ENCODE data around the gene GGTA1. TPM values are rescaled to one million over a fixed set of nuclear protein-coding genes. Genes with fewer than 3 reads are reported as not detected.
A peak's percentile ranks its signal among the peaks of the same experiment; 100 is the strongest.

The GGTA1 gene
- total RNA-seq, 1 donor = not detected

GRCh38 chr9:121478816-121479676 is 20.6 kb downstream of the GGTA1 start:
- DNase-seq (ENCODE audit: insufficient read length, low spot score, missing footprints) = no peak
- H3K36me3 ChIP-seq (ENCODE audit: insufficient read depth, low read length) = no peaks in the 10 kb centered on the region
- no peak for TF ChIP-seq CTCF (IDR thresholded peaks at IDR 0.05; ENCODE audit: extremely low read depth, low read depth, low read length)
- no peaks in the 10 kb centered on the region for H3K9me3 ChIP-seq (ENCODE audit: low read depth, low read length)
- no peak overlapping the region for H3K4me3 ChIP-seq (ENCODE audit: insufficient read depth, low read length)
- H3K4me2 ChIP-seq (ENCODE audit: insufficient read depth, low read length) = no peak overlapping the region
- peaks cover 13% of the 10 kb centered on the region for H3K27me3 ChIP-seq (ENCODE audit: insufficient read depth, low read length)
- no peak overlapping the region for H3K27ac ChIP-seq (ENCODE audit: low read depth, low read length)
- H3K79me2 ChIP-seq (ENCODE audit: insufficient read depth, low read length) = no peaks in the 10 kb centered on the region
- H4K20me1 ChIP-seq (ENCODE audit: insufficient read depth, low read length) = no peaks in the 10 kb centered on the region
- no peak overlapping the region for H2AFZ ChIP-seq (ENCODE audit: low read length)
- no peaks in the 10 kb centered on the region for H3K4me1 ChIP-seq (ENCODE audit: insufficient read depth, low read length)

DNA sequence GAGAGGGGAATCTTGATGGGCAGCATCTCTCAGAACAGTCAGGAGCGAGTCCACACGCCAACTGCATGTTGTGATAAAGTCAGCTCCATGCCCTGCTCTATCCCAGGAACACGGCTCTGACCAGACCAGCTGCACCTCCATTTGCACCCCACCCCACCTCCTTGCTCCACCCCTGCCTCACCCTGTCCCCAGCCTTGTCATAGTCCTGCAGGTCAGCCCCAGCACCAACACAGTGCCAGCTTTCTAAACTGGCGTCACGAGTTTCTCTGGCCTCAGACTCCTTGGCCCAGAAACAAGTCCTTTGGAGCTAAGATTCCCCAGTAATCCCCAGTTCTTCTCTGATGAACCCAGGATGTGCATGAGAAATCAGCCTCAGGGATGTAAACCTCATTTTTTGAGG is 23.5 kb downstream of the GGTA1 start:
- DNase-seq (ENCODE audit: insufficient read length, low spot score, missing footprints) = no peak

DNA sequence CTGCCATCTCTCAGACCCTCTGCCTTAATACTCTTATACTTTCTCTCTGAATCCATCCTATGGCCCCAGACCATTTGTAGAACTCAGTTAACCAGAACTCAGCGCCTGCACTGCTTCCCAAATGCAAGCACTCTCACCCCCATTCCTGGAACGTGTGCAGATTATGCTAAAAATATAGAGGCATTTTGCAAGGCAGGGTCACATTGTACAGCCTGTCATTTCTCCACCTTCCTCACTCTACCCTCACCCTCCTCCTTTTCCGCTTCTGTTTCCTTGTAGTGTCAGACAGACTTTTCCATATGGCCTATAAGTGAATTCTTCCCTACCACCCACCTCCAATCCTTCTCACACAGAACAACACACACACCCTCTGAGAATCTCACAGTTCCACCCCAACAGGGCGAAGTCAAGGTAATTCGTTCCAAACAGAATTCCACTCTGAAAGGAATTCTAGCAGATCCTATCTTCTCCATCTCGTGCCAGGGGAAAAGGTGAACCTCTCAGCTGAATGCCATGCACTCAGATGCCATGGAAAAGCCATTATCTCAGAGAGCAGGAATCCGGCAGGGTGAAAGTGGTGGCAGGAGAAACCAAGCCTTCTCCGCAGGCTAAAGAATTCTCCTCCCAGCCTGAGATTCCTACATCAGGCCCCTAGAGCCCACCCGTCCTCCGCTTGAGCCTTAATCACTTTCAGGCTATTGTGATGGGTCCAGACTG is 25.3 kb downstream of the GGTA1 start:
- H3K4me1 ChIP-seq (ENCODE audit: insufficient read depth, low read length) = no peaks in the 10 kb centered on the region
- DNase-seq (ENCODE audit: insufficient read length, low spot score, missing footprints) = no peak
- H2AFZ ChIP-seq (ENCODE audit: low read length) = no peak overlapping the region
- no peaks in the 10 kb centered on the region for H4K20me1 ChIP-seq (ENCODE audit: insufficient read depth, low read length)
- H3K36me3 ChIP-seq (ENCODE audit: insufficient read depth, low read length) = no peaks in the 10 kb centered on the region
- H3K4me3 ChIP-seq (ENCODE audit: insufficient read depth, low read length) = no peak overlapping the region
- H3K9me3 ChIP-seq (ENCODE audit: low read depth, low read length) = no peaks in the 10 kb centered on the region
- no peaks in the 10 kb centered on the region for H3K79me2 ChIP-seq (ENCODE audit: insufficient read depth, low read length)
- peaks cover 44% of the 10 kb centered on the region for H3K27me3 ChIP-seq (ENCODE audit: insufficient read depth, low read length)
- H3K4me2 ChIP-seq (ENCODE audit: insufficient read depth, low read length) = no peak overlapping the region
- H3K27ac ChIP-seq (ENCODE audit: low read depth, low read length) = no peak overlapping the region
- no peak for TF ChIP-seq CTCF (IDR thresholded peaks at IDR 0.05; ENCODE audit: extremely low read depth, low read depth, low read length)

More for the DNA sequence above, 23.5 kb downstream of the GGTA1 start:
- Histone ChIP-seq H3K4me1 (ENCODE audit: insufficient read depth, low read length) (no peaks in the 10 kb centered on the region), H3K4me2 (ENCODE audit: insufficient read depth, low read length) (no peak overlapping the region), H4K20me1 (ENCODE audit: insufficient read depth, low read length) (no peaks in the 10 kb centered on the region), H3K36me3 (ENCODE audit: insufficient read depth, low read length) (no peaks in the 10 kb centered on the region), H3K27ac (ENCODE audit: low read depth, low read length) (no peak overlapping the region), H3K9me3 (ENCODE audit: low read depth, low read length) (no peaks in the 10 kb centered on the region), H3K27me3 (ENCODE audit: insufficient read depth, low read length) (peaks cover 33% of the 10 kb centered on the region), H2AFZ (ENCODE audit: low read length) (no peak overlapping the region), H3K79me2 (ENCODE audit: insufficient read depth, low read length) (no peaks in the 10 kb centered on the region), H3K4me3 (ENCODE audit: insufficient read depth, low read length) (no peak overlapping the region)
- no peak for TF ChIP-seq CTCF (IDR thresholded peaks at IDR 0.05; ENCODE audit: extremely low read depth, low read depth, low read length)

DNA sequence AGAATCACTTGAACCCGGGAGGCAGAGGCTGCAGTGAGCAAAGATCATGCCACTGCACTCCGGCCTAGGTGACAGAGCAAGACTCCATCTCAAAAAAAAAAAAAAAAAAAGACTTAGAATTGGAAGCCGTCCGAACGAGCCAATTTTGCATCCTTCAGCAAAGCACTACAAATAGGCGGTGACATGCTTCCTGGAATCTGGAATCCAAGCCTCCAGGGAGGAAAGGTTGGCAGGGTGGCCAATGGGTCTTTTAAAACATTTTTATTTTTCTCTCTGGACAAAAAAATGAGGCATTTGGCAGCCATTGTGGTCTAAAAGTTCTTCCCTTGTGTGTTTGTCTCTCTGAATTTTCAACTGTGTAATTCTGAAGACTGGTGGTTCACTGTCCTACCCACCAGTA is 26.4 kb downstream of the GGTA1 start:
- H3K4me3 ChIP-seq (ENCODE audit: insufficient read depth, low read length) = no peak overlapping the region
- H3K27me3 ChIP-seq (ENCODE audit: insufficient read depth, low read length) = peaks cover 53% of the 10 kb centered on the region

More for the DNA sequence above, 26.4 kb downstream of the GGTA1 start:
- H3K36me3 ChIP-seq (ENCODE audit: insufficient read depth, low read length) = no peaks in the 10 kb centered on the region
- no peaks in the 10 kb centered on the region for H3K79me2 ChIP-seq (ENCODE audit: insufficient read depth, low read length)
- no peak for TF ChIP-seq CTCF (IDR thresholded peaks at IDR 0.05; ENCODE audit: extremely low read depth, low read depth, low read length)
- H2AFZ ChIP-seq (ENCODE audit: low read length) = no peak overlapping the region
- H3K4me1 ChIP-seq (ENCODE audit: insufficient read depth, low read length) = no peaks in the 10 kb centered on the region
- H3K27ac ChIP-seq (ENCODE audit: low read depth, low read length) = no peak overlapping the region
- H3K4me2 ChIP-seq (ENCODE audit: insufficient read depth, low read length) = no peak overlapping the region
- DNase-seq (ENCODE audit: insufficient read length, low spot score, missing footprints) = peak; percentile 52
- no peaks in the 10 kb centered on the region for H4K20me1 ChIP-seq (ENCODE audit: insufficient read depth, low read length)
- no peaks in the 10 kb centered on the region for H3K9me3 ChIP-seq (ENCODE audit: low read depth, low read length)
